ENCODE data around the gene UNC45A.
"Not testable (repeated sequence)": the region's sequence is repeated elsewhere in the genome, so short reads cannot be mapped to it uniquely, and the experiment has no call there.

The UNC45A gene

GRCh38 chr15:90909449-90909848 lies 25.6 kb upstream of the UNC45A start:
- not testable (repeated sequence) for H3K27ac Mint-ChIP-seq
- H3K36me3 Mint-ChIP-seq (ENCODE audit: low read depth): peaks cover 45% of the 10 kb centered on the region

GRCh38 chr15:90909976-90910375 lies 25.1 kb upstream of the UNC45A start:
- no peak overlapping the region for H3K4me3 Mint-ChIP-seq
- H3K27me3 Mint-ChIP-seq: no peaks in the 10 kb centered on the region
- no peaks in the 10 kb centered on the region for H3K9me3 Mint-ChIP-seq
- ATAC-seq: no peak
- H3K4me1 Mint-ChIP-seq: peaks cover 4% of the 10 kb centered on the region
- H3K36me3 Mint-ChIP-seq (ENCODE audit: low read depth): peaks cover 44% of the 10 kb centered on the region
- no peak for DNase-seq
- no peak overlapping the region for H3K27ac Mint-ChIP-seq

More at GRCh38 chr15:90909449-90909848, 25.6 kb upstream of the UNC45A start:
- not testable (repeated sequence) for ATAC-seq, H3K9me3 Mint-ChIP-seq, DNase-seq, H3K27me3 Mint-ChIP-seq, H3K4me1 Mint-ChIP-seq, H3K4me3 Mint-ChIP-seq

GRCh38 chr15:90910441-90911301 lies 24.4 kb upstream of the UNC45A start:
- peaks cover 42% of the 10 kb centered on the region for H3K36me3 Mint-ChIP-seq (ENCODE audit: low read depth)
- H3K27ac Mint-ChIP-seq: no peak overlapping the region
- no peak for ATAC-seq

GRCh38 chr15:90911302-90911623 lies 23.8 kb upstream of the UNC45A start:
- ATAC-seq (no peak), DNase-seq (no peak)
- no peak overlapping the region for H3K27ac Mint-ChIP-seq
- no peaks in the 10 kb centered on the region for H3K4me1 Mint-ChIP-seq
- H3K36me3 Mint-ChIP-seq (ENCODE audit: low read depth): peaks cover 37% of the 10 kb centered on the region
- no peaks in the 10 kb centered on the region for H3K9me3 Mint-ChIP-seq
- H3K27me3 Mint-ChIP-seq: no peaks in the 10 kb centered on the region
- no peak overlapping the region for H3K4me3 Mint-ChIP-seq

More at GRCh38 chr15:90910441-90911301, 24.4 kb upstream of the UNC45A start:
- Mint-ChIP-seq H3K4me1 (peaks cover under 1% of the 10 kb centered on the region), H3K27me3 (no peaks in the 10 kb centered on the region), H3K4me3 (no peak overlapping the region), H3K9me3 (no peaks in the 10 kb centered on the region)
- no peak for DNase-seq

- H3K27me3 Mint-ChIP-seq: no peaks in the 10 kb centered on the region
- H3K4me1 Mint-ChIP-seq: no peaks in the 10 kb centered on the region
- no peak for ATAC-seq
- no peak for DNase-seq
- H3K27ac Mint-ChIP-seq: no peak overlapping the region
- no peak overlapping the region for H3K4me3 Mint-ChIP-seq
- peaks cover 39% of the 10 kb centered on the region for H3K36me3 Mint-ChIP-seq (ENCODE audit: low read depth)
- no peaks in the 10 kb centered on the region for H3K9me3 Mint-ChIP-seq
Observed at GRCh38 chr15:90911906-90912769, 22.9 kb upstream of the UNC45A start.

GRCh38 chr15:90912770-90913075 lies 22.4 kb upstream of the UNC45A start:
- H3K27ac Mint-ChIP-seq: no peak overlapping the region
- H3K4me3 Mint-ChIP-seq: no peak overlapping the region
- H3K27me3 Mint-ChIP-seq: no peaks in the 10 kb centered on the region
- peaks cover 37% of the 10 kb centered on the region for H3K36me3 Mint-ChIP-seq (ENCODE audit: low read depth)
- ATAC-seq (no peak), DNase-seq (no peak)
- H3K9me3 Mint-ChIP-seq: no peaks in the 10 kb centered on the region
- H3K4me1 Mint-ChIP-seq: no peaks in the 10 kb centered on the region

GRCh38 chr15:90913398-90913944 lies 21.6 kb upstream of the UNC45A start:
- H3K4me1 Mint-ChIP-seq: no peaks in the 10 kb centered on the region

GRCh38 chr15:90914305-90915080 lies 20.6 kb upstream of the UNC45A start:
- H3K4me1 Mint-ChIP-seq: no peaks in the 10 kb centered on the region
- DNase-seq (no peak), ATAC-seq (no peak)
- no peak overlapping the region for H3K4me3 Mint-ChIP-seq
- no peak overlapping the region for H3K27ac Mint-ChIP-seq
- H3K36me3 Mint-ChIP-seq (ENCODE audit: low read depth): peaks cover 36% of the 10 kb centered on the region
- H3K9me3 Mint-ChIP-seq: no peaks in the 10 kb centered on the region
- H3K27me3 Mint-ChIP-seq: no peaks in the 10 kb centered on the region

More at GRCh38 chr15:90913398-90913944, 21.6 kb upstream of the UNC45A start:
- no peak overlapping the region for H3K27ac Mint-ChIP-seq
- no peak overlapping the region for H3K4me3 Mint-ChIP-seq
- no peak for DNase-seq
- no peaks in the 10 kb centered on the region for H3K9me3 Mint-ChIP-seq
- H3K27me3 Mint-ChIP-seq: no peaks in the 10 kb centered on the region
- H3K36me3 Mint-ChIP-seq (ENCODE audit: low read depth): peaks cover 39% of the 10 kb centered on the region
- ATAC-seq: no peak

GRCh38 chr15:90915216-90915807 lies 19.8 kb upstream of the UNC45A start:
- no peak overlapping the region for H3K4me3 Mint-ChIP-seq
- DNase-seq (no peak), ATAC-seq (no peak)
- peak overlapping the region; percentile 15 for H3K27ac Mint-ChIP-seq
- no peaks in the 10 kb centered on the region for H3K27me3 Mint-ChIP-seq
- no peaks in the 10 kb centered on the region for H3K4me1 Mint-ChIP-seq
- H3K36me3 Mint-ChIP-seq (ENCODE audit: low read depth): peaks cover 44% of the 10 kb centered on the region
- no peaks in the 10 kb centered on the region for H3K9me3 Mint-ChIP-seq

- Mint-ChIP-seq H3K36me3 (ENCODE audit: low read depth) (peaks cover 49% of the 10 kb centered on the region), H3K27me3 (no peaks in the 10 kb centered on the region), H3K27ac (no peak overlapping the region), H3K4me1 (no peaks in the 10 kb centered on the region), H3K4me3 (no peak overlapping the region), H3K9me3 (no peaks in the 10 kb centered on the region)
- ATAC-seq: peak; percentile 2
- DNase-seq: no peak
Observed at GRCh38 chr15:90915808-90916440, 19.2 kb upstream of the UNC45A start.

- ATAC-seq: no peak
- Mint-ChIP-seq H3K36me3 (ENCODE audit: low read depth) (peaks cover 54% of the 10 kb centered on the region), H3K27me3 (no peaks in the 10 kb centered on the region), H3K4me3 (no peak overlapping the region), H3K9me3 (no peaks in the 10 kb centered on the region), H3K4me1 (peaks cover 2% of the 10 kb centered on the region), H3K27ac (no peak overlapping the region)
- no peak for DNase-seq
Observed at GRCh38 chr15:90916461-90916860, 18.6 kb upstream of the UNC45A start.

GRCh38 chr15:90917569-90917968 lies 17.5 kb upstream of the UNC45A start:
- DNase-seq (no peak), ATAC-seq (no peak)
- Mint-ChIP-seq H3K27me3 (no peaks in the 10 kb centered on the region), H3K27ac (no peak overlapping the region), H3K9me3 (no peaks in the 10 kb centered on the region), H3K4me3 (no peak overlapping the region), H3K4me1 (peaks cover 2% of the 10 kb centered on the region), H3K36me3 (ENCODE audit: low read depth) (peaks cover 57% of the 10 kb centered on the region)

GRCh38 chr15:90918034-90918788 lies 16.9 kb upstream of the UNC45A start:
- Mint-ChIP-seq H3K4me1 (peaks cover 4% of the 10 kb centered on the region), H3K27ac (no peak overlapping the region), H3K36me3 (ENCODE audit: low read depth) (peaks cover 51% of the 10 kb centered on the region), H3K27me3 (no peaks in the 10 kb centered on the region), H3K9me3 (no peaks in the 10 kb centered on the region), H3K4me3 (no peak overlapping the region)
- DNase-seq (no peak), ATAC-seq (no peak)

All from activated naive CD8-positive, alpha-beta T cell treated with anti-CD3 and anti-CD28 coated beads, Interleukin-2, amount 50 U/mL, for 24 hours (primary cell).